Kidney (tissue), 14 donors: ENCODE measurements around the gene CENPO. TPM values are rescaled to one million over a fixed set of nuclear protein-coding genes. Genes with fewer than 3 reads are reported as not detected.

Experiments used
- DNase-seq, 5 donors: peaks; one replicate each; pipeline ENCODE4 v3.0.0-alpha.2; 2013 to 2020
- FAIRE-seq: peaks from 2 replicates; lab custom pipeline; 2012; peaks lifted over from hg19 to GRCh38; lab: Jason Lieb, UNC
- H3K27ac ChIP-seq, 2 donors: one replicate each; pipeline ENCODE4 v1.7.0; 2013; ENCODE audit warnings: low read depth in 2 of 2, low read length in 2 of 2, inconsistent platforms in 1 of 2
- H3K27me3 ChIP-seq: one replicate; pipeline ENCODE4 v1.7.1; 2013; ENCODE audit warnings: low read length, inconsistent platforms; ENCODE audit not compliant: control insufficient read depth, insufficient read depth
- H3K36me3 ChIP-seq, 3 donors: one replicate each; pipeline versions ENCODE4 v1.7.0 to v1.7.1; 2013; ENCODE audit warnings: low read length in 3 of 3, control low read depth in 1 of 3, inconsistent platforms in 1 of 3; ENCODE audit not compliant: insufficient read depth in 3 of 3, control insufficient read depth in 2 of 3
- H3K4me1 ChIP-seq, 3 donors: one replicate each; pipeline versions ENCODE4 v1.7.0 to v1.7.1; 2013; ENCODE audit warnings: low read length in 3 of 3, inconsistent platforms in 1 of 3, low read depth in 1 of 3; ENCODE audit not compliant: control insufficient read depth in 2 of 3, insufficient read depth in 2 of 3
- H3K4me3 ChIP-seq, 3 donors: one replicate each; pipeline versions ENCODE4 v1.7.0 to v1.8.1; 2013; ENCODE audit warnings: low read length in 3 of 3, control low read depth in 1 of 3, inconsistent platforms in 1 of 3
- H3K9ac ChIP-seq, 3 donors: one replicate each; pipeline versions ENCODE4 v1.7.0 to v1.7.1; 2013; ENCODE audit warnings: low read length in 3 of 3, control low read depth in 1 of 3, inconsistent platforms in 1 of 3
- H3K9me3 ChIP-seq, 3 donors: one replicate each; pipeline versions ENCODE4 v1.7.0 to v1.7.1; 2013; ENCODE audit warnings: low read length in 3 of 3, control low read depth in 1 of 3, inconsistent platforms in 1 of 3; ENCODE audit not compliant: control insufficient read depth in 2 of 3, insufficient read depth in 1 of 3
- intact Hi-C: fragments of 100-400 bp; cut with DNase I; formaldehyde crosslinking; loops from one replicate; pipeline ENCODE4 v1.11.1; 2022
- polyA plus RNA-seq: library from polyadenylated mRNA; stranded (reverse); fragments of 350-450 nt; fragmentation: Illumina TruSeq; extraction: RNeasy Lipid Tissue Mini Kit (QIAGEN cat#74804); gene quantifications from one replicate; pipeline ENCODE4 v1.2.3, GENCODE V29; 2014; ENCODE audit warnings: low read depth, low replicate concordance; ENCODE audit not compliant: insufficient read depth
- total RNA-seq: library from RNA; stranded (reverse); fragmentation: NEBNext Ultra II Directional; extraction: Animal tissue kit (Norgen Biotek cat#: 25700); gene quantifications from one replicate; pipeline ENCODE4 v1.2.1, GENCODE V29; 2021
- TF ChIP-seq, protein P1 (sequence below): IDR thresholded peaks from 3 replicates; pipeline ENCODE4 v1.5.1; 2012; ENCODE audit warnings: mild to moderate bottlenecking, moderate library complexity, borderline replicate concordance; ENCODE audit not compliant: insufficient read depth; ENCODE audit errors: extremely low read depth
- donor health status: control.
- donor health status: control.
- donor health status: control.
- donor health status: control.
- donor health status: control.
- donor health status: DM: yes; HTN: yes; CAD: no.
- donor health status: Normal renal cell carcinoma (clear cell type).

CENPO gene
- total and polyA plus RNA-seq, 2 donors from 2014 or later: 1.5 to 5.7 TPM

DNA sequence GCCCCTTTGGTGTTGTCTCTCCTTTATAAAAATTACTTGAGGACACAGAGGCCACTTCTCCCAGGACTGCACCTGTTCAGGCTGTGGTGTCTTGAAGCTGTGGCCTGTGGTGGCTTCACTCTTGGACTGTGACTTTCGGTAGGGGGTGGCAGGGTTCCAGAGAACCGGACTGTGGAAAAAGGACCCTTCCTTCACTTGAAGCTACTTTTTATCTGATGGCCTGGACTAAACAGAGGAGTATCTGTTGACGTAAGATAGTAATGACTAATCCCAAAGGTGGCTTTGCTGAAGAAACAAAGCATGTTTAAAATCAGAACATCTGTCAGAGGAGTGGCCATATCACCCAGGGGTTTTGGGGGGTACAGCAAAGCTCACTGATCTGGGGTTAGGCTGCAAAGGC, 60.8 kb downstream of the CENPO start:
- Histone ChIP-seq H3K27ac (peak overlapping the region in 1 of 2 donors; percentile 41), H3K36me3 (no peaks in the 10 kb centered on the region), H3K4me1 (peaks cover 0 to 19% (median 6%) of the 10 kb centered on the region in 3 donors), H3K27me3 (no peaks in the 10 kb centered on the region), H3K4me3 (no peak overlapping the region), H3K9me3 (no peaks in the 10 kb centered on the region), H3K9ac (no peak overlapping the region)
- intact Hi-C loops: no loop called here
- TF ChIP-seq, protein P1, sequence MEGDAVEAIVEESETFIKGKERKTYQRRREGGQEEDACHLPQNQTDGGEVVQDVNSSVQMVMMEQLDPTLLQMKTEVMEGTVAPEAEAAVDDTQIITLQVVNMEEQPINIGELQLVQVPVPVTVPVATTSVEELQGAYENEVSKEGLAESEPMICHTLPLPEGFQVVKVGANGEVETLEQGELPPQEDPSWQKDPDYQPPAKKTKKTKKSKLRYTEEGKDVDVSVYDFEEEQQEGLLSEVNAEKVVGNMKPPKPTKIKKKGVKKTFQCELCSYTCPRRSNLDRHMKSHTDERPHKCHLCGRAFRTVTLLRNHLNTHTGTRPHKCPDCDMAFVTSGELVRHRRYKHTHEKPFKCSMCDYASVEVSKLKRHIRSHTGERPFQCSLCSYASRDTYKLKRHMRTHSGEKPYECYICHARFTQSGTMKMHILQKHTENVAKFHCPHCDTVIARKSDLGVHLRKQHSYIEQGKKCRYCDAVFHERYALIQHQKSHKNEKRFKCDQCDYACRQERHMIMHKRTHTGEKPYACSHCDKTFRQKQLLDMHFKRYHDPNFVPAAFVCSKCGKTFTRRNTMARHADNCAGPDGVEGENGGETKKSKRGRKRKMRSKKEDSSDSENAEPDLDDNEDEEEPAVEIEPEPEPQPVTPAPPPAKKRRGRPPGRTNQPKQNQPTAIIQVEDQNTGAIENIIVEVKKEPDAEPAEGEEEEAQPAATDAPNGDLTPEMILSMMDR: no peak
- no peak for FAIRE-seq
- peak in 1 of 5 donors; percentile 48 for DNase-seq

GRCh38 chr2:24855022-24855622, 61.9 kb downstream of the CENPO start:
- TF ChIP-seq, protein P1: no peak
- Histone ChIP-seq H3K9ac (no peak overlapping the region), H3K27ac (peak overlapping the region; percentile 74 to 78), H3K9me3 (no peaks in the 10 kb centered on the region), H3K27me3 (no peaks in the 10 kb centered on the region), H3K36me3 (no peaks in the 10 kb centered on the region), H3K4me3 (no peak overlapping the region), H3K4me1 (peaks cover 0 to 17% (median 6%) of the 10 kb centered on the region in 3 donors)
- DNase-seq (peak in 4 of 5 donors; percentile 28 to 83 (median 64)), FAIRE-seq (no peak)
- intact Hi-C loops: no loop called here

DNA sequence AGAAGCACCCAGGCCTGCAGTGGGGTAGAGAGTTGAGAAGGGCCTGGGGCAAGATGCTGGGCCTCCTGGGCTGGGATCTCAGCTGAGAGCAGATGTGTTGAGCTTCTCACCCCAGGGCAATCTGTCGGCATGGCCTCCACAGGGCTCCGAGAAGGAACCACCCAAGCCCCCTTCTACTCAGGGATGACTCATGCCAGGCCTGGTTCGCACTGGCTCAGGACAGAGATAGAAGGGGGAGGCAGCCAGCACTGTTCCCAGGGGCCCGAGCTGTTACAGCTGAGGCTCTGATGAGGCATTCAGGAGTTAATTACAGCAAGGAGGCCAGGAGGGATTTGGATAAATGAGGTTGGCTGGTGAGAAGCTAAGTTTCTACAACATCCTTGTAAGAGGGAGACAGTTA, 62.5 kb downstream of the CENPO start:
- no peak for FAIRE-seq
- Histone ChIP-seq H3K27me3 (no peaks in the 10 kb centered on the region), H3K9ac (no peak overlapping the region), H3K4me3 (no peak overlapping the region), H3K9me3 (no peaks in the 10 kb centered on the region), H3K4me1 (peaks cover 0 to 15% (median 6%) of the 10 kb centered on the region in 3 donors), H3K27ac (peak overlapping the region; percentile 74 to 78), H3K36me3 (no peaks in the 10 kb centered on the region)
- intact Hi-C loops: no loop called here
- DNase-seq: peak in 3 of 5 donors; percentile 15 to 86 (median 34)
- TF ChIP-seq, protein P1: no peak
